Progenitor cell of endocrine pancreas (in vitro differentiated cells): Measurements from ENCODE around the gene PAX5. TPM values are rescaled to one million over a fixed set of nuclear protein-coding genes. Genes with fewer than 3 reads are reported as not detected.

Experiments used
- DNase-seq: peaks from one replicate; pipeline ENCODE4 v3.0.0; 2021; ENCODE audit warnings: low spot score; ENCODE audit not compliant: unreplicated experiment
- H3K27ac Mint-ChIP-seq: 2 replicates; pipeline ENCODE4 v1.8.0; 2021; ENCODE audit warnings: mild to moderate bottlenecking, moderate library complexity, mixed read lengths
- H3K27me3 Mint-ChIP-seq: 2 replicates; pipeline ENCODE4 v1.8.0; 2021; ENCODE audit warnings: mixed read lengths
- H3K36me3 Mint-ChIP-seq: 2 replicates; pipeline ENCODE4 v1.8.0; 2022; ENCODE audit warnings: mixed read lengths; ENCODE audit not compliant: insufficient read depth
- H3K4me1 Mint-ChIP-seq: 2 replicates; pipeline ENCODE4 v1.8.0; 2021; ENCODE audit warnings: low read depth, mixed read lengths
- H3K4me3 Mint-ChIP-seq: 2 replicates; pipeline ENCODE4 v1.8.0; 2021; ENCODE audit warnings: low read depth, mild to moderate bottlenecking, moderate library complexity, mixed read lengths
- H3K9me3 Mint-ChIP-seq: 2 replicates; pipeline ENCODE4 v1.8.0; 2021; ENCODE audit warnings: low read depth, mixed read lengths
- CTCF ChIP-seq: fragments of 200-600 bp; sonication (generic); IDR thresholded peaks from one replicate; pipeline ENCODE4 v1.5.0; 2021; ENCODE audit warnings: antibody characterized with exemption, mild to moderate bottlenecking; ENCODE audit not compliant: unreplicated experiment
- total RNA-seq: library from RNA; stranded (reverse); gene quantifications from 2 replicates; pipeline ENCODE4 v1.2.1, GENCODE V29; 2021

PAX5 gene
- total RNA-seq, 1 donor from 2014 or later: not detected

DNA sequence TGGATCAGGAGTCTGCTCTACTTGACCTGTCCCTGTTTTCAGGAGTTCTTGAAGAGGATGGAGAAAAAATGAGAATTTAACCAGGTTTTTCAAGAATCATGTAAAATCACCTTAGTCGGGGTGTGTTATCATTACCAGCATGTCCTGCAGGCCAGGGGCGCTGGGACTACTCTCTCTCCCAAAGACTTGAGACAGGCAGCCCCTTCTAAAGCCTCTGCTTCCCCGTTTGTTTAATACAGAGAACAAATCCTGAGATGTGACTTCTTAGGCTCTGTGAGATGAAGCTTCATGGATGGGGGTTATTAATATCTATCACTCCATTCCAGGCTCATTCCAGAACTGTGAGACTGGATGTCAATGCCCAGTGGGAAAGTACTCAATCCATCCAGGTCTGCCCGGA, 3.0 kb downstream of the PAX5 start:
- Mint-ChIP-seq H3K27me3 (peaks cover 92% of the 10 kb centered on the region), H3K4me1 (peaks cover 9% of the 10 kb centered on the region), H3K9me3 (no peaks in the 10 kb centered on the region), H3K27ac (no peak overlapping the region), H3K4me3 (no peak overlapping the region), H3K36me3 (peaks cover 2% of the 10 kb centered on the region)
- no peak for TF ChIP-seq CTCF
- DNase-seq: no peak

DNA sequence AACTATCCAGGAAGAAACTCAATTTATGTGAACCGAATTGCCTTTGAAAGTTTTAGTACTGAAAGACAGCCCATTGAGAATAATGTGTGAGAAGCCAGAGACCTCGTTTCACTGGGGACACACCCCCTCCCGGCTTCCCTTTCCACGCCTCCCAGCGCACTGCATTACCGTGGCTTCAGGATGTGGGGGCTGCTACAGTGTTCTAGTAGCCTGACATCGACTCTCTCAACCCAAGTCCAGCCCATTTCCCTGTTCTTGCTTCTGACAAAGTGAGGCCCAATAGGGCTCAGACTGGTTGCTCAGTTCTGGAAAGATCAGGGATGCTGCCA, 3.5 kb downstream of the PAX5 start:
- no peak for DNase-seq
- no peak for TF ChIP-seq CTCF
- no peak overlapping the region for H3K27ac Mint-ChIP-seq
- H3K4me3 Mint-ChIP-seq: no peak overlapping the region
- H3K4me1 Mint-ChIP-seq: peaks cover 7% of the 10 kb centered on the region
- peaks cover 2% of the 10 kb centered on the region for H3K36me3 Mint-ChIP-seq
- H3K9me3 Mint-ChIP-seq: no peaks in the 10 kb centered on the region
- peaks cover 92% of the 10 kb centered on the region for H3K27me3 Mint-ChIP-seq

- TF ChIP-seq CTCF: no peak
- peaks cover 2% of the 10 kb centered on the region for H3K36me3 Mint-ChIP-seq
- no peak overlapping the region for H3K4me3 Mint-ChIP-seq
- peaks cover 92% of the 10 kb centered on the region for H3K27me3 Mint-ChIP-seq
- H3K9me3 Mint-ChIP-seq: no peaks in the 10 kb centered on the region
- no peak overlapping the region for H3K27ac Mint-ChIP-seq
- DNase-seq: no peak
- peaks cover 7% of the 10 kb centered on the region for H3K4me1 Mint-ChIP-seq
Measured at GRCh38 chr9:37029776-37030610, 4.1 kb downstream of the PAX5 start.

GRCh38 chr9:37029304-37029775, 4.7 kb downstream of the PAX5 start:
- H3K4me3 Mint-ChIP-seq: no peak overlapping the region

DNA sequence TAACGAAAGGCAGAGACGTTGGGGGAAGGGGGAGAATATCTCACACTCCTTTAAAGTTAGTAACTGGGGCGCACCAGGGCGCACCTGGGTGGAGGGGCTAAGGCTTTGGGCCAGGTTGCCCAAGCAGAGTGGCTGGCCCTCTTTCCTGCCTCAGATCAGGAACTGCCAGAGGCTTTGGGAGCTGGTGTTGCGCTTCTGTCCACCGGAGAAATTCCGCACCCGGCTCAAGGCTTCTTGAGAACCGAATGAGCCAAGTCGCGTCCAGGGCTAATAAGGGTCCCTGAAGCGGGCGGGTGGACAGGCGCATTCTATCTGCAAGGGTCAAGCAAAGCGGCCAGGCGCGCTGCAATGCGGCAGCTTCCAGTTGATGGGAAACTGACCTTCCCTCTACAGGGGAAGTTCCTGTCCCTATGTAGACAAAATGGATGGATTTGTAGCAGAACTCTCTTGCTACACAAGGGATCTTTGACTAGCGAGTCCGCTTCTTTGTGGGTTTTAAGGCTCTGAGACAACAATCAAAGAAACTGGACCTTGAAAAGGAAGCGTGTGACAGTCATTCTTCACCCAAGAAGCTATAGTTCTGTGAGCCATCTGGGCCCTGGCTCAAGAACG, 5.5 kb downstream of the PAX5 start:
- Mint-ChIP-seq H3K9me3 (no peaks in the 10 kb centered on the region), H3K27ac (no peak overlapping the region), H3K4me1 (peaks cover 7% of the 10 kb centered on the region), H3K36me3 (peaks cover 2% of the 10 kb centered on the region), H3K4me3 (no peak overlapping the region), H3K27me3 (peaks cover 95% of the 10 kb centered on the region)
- TF ChIP-seq CTCF: no peak
- DNase-seq: no peak

More at GRCh38 chr9:37029304-37029775, 4.7 kb downstream of the PAX5 start:
- no peak for DNase-seq
- TF ChIP-seq CTCF: no peak
- H3K4me1 Mint-ChIP-seq: peaks cover 7% of the 10 kb centered on the region
- H3K27ac Mint-ChIP-seq: no peak overlapping the region
- H3K27me3 Mint-ChIP-seq: peaks cover 94% of the 10 kb centered on the region
- H3K36me3 Mint-ChIP-seq: peaks cover 2% of the 10 kb centered on the region
- H3K9me3 Mint-ChIP-seq: no peaks in the 10 kb centered on the region
